Gastrocnemius medialis (tissue), 4 donors: Measurements from ENCODE around the gene TMEM26. TPM values are rescaled to one million over a fixed set of nuclear protein-coding genes. Genes with fewer than 3 reads are reported as not detected.

ENCODE experiments used
- ATAC-seq, 2 donors: fragments of 150-250 bp; one replicate each; pipeline ENCODE4 v1.9.1; 2016
- DNase-seq, 2 donors: peaks; one replicate each; pipeline ENCODE4 v3.0.0-alpha.2; 2019
- H3K27ac ChIP-seq, 4 donors: fragments of 200-600 bp; sonication (generic); 1 replicate in 1 of 4; 2 replicates in 3 of 4; pipeline ENCODE4 v1.5.1; 2016 to 2018; ENCODE audit warnings: mild to moderate bottlenecking in 2 of 4, moderate library complexity in 1 of 4
- H3K27me3 ChIP-seq, 3 donors: fragments of 200-600 bp; sonication (generic) in 2 of 3; 1 replicate in 1 of 3; 2 replicates in 2 of 3; pipeline versions ENCODE4 v1.5.1 to v1.6.0; 2016 to 2019; ENCODE audit warnings: mild to moderate bottlenecking in 1 of 3, moderate library complexity in 1 of 3
- H3K36me3 ChIP-seq, 2 donors: fragments of 200-600 bp; sonication (generic) in 1 of 2; one replicate each; pipeline ENCODE4 v1.5.1; 2017 to 2018
- H3K4me1 ChIP-seq, 2 donors: fragments of 200-600 bp; sonication (generic) in 1 of 2; one replicate each; pipeline ENCODE4 v1.5.1; 2016 to 2017; ENCODE audit warnings: mild to moderate bottlenecking in 2 of 2
- H3K4me3 ChIP-seq, 4 donors: fragments of 200-600 bp; sonication (generic) in 3 of 4; 1 replicate in 1 of 4; 2 replicates in 3 of 4; pipeline ENCODE4 v1.5.1; 2016 to 2019; ENCODE audit warnings: mild to moderate bottlenecking in 2 of 4
- H3K9me3 ChIP-seq, 3 donors: fragments of 200-600 bp; sonication (generic) in 2 of 3; 1 replicate in 1 of 3; 2 replicates in 2 of 3; pipeline ENCODE4 v1.5.1; 2016 to 2019
- POLR2A ChIP-seq, 2 donors: fragments of 450-650 bp; IDR thresholded peaks; one replicate each; pipeline ENCODE4 v1.6.1; 2017; ENCODE audit warnings: antibody characterized with exemption in 2 of 2, mild to moderate bottlenecking in 2 of 2, moderate library complexity in 2 of 2
- in situ Hi-C, 4 donors: fragments of 200-750 bp; cut with MboI; loops; one replicate each; pipeline versions ENCODE4 v1.15.0 to v1.8.0; 2017; ENCODE audit warnings: low sequenced_read_pairs in 4 of 4
- intact Hi-C: fragments of 100-400 bp; cut with DNase I; formaldehyde crosslinking; loops from one replicate; pipeline ENCODE4 v1.15.1; 2023; ENCODE audit warnings: low total_unique reads
- total RNA-seq, 4 donors: library from RNA; depleted of rRNA; stranded (reverse); fragments of >200 nt; gene quantifications; one replicate each; pipeline versions ENCODE4 v1.1.0 to v1.2.3, GENCODE V29; 2016
- TF ChIP-seq, protein P1 (sequence below), 5 experiments: fragments of 450-650 bp in 3 of 5; fragments of 200-600 bp in 2 of 5; sonication (generic) in 2 of 5; IDR thresholded peaks in 4 of 5; conservative IDR thresholded peaks in 1 of 5; 1 replicate in 4 of 5; 2 replicates in 1 of 5; pipeline ENCODE4 v1.5.1; 2016 to 2019; ENCODE audit warnings: antibody characterized with exemption in 5 of 5, mild to moderate bottlenecking in 3 of 5, moderate library complexity in 3 of 5

TMEM26 gene
- total RNA-seq, 4 donors from 2014 or later, result 0.18 TPM; not detected in 3

DNA sequence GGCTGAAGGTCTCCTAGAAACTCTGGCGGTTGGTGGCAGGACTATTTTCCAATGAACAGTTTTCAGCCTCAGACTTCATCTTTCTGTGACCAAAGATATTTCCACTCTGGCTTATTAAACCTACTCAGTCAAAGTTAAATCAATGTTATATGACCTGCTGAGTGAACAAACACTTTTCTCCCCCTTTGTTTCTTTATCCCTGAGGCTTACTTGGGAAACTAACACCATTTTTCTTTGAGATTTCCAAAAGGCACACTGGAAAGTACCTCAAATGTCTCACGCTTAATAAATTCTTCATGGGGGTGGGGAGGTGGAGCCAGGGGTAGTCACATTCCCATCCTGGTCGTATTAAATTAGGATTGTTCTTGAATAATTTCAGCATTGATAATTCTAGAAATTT, 1.8 kb downstream of the TMEM26 start:
- H3K4me3 ChIP-seq, result no peak overlapping the region
- in situ Hi-C loops, result no loop called here
- ATAC-seq (no peak), DNase-seq (no peak)
- intact Hi-C loops, result no loop called here
- no peak overlapping the region for H3K27ac ChIP-seq
- H3K27me3 ChIP-seq, result peaks cover 2 to 24% (median 19%) of the 10 kb centered on the region in 3 donors
- H3K9me3 ChIP-seq, result no peaks in the 10 kb centered on the region
- H3K36me3 ChIP-seq, result no peaks in the 10 kb centered on the region
- no peak for TF ChIP-seq POLR2A (IDR thresholded peaks at IDR 0.05)
- TF ChIP-seq, protein P1, sequence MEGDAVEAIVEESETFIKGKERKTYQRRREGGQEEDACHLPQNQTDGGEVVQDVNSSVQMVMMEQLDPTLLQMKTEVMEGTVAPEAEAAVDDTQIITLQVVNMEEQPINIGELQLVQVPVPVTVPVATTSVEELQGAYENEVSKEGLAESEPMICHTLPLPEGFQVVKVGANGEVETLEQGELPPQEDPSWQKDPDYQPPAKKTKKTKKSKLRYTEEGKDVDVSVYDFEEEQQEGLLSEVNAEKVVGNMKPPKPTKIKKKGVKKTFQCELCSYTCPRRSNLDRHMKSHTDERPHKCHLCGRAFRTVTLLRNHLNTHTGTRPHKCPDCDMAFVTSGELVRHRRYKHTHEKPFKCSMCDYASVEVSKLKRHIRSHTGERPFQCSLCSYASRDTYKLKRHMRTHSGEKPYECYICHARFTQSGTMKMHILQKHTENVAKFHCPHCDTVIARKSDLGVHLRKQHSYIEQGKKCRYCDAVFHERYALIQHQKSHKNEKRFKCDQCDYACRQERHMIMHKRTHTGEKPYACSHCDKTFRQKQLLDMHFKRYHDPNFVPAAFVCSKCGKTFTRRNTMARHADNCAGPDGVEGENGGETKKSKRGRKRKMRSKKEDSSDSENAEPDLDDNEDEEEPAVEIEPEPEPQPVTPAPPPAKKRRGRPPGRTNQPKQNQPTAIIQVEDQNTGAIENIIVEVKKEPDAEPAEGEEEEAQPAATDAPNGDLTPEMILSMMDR (IDR thresholded peaks at IDR 0.05 in 4 of 5, conservative IDR thresholded peaks at IDR 0.05 in 1 of 5), result no peak
- no peaks in the 10 kb centered on the region for H3K4me1 ChIP-seq

DNA sequence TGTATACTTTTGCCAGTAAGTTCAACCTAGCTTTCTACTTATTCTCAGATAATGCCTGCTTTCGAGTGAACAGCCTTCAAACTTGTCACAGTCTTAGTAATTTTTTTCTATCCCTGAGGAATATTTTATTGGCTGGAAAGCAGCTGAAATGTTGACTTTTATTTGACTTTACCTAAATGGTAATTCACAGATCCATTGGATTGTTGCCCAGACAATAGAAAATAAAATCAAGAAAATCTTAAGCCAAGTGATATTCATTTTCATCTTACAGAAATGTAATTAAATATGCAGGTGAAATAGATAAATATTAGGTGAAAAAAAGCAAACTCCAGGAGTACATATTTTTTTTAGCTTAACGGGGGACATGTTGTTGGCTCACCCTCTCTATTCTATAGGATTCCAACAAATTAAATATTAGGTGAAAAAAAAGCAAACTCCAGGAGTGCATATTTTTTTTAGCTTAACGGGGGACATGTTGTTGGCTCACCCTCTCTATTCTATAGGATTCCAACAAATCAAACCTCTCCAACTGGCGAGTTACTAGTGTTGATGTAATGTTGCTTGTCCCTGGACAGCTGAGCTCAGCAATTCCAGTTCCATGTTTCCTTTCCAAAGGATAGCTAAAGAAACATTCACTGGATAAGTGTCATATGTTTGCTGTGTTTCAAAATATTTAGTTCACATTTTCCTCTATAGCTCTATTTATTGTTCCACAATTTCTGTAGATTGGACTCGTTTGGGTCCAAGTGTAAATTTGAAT, 4.2 kb downstream of the TMEM26 start:
- no peak for TF ChIP-seq POLR2A (IDR thresholded peaks at IDR 0.05)
- TF ChIP-seq, protein P1 (IDR thresholded peaks at IDR 0.05 in 4 of 5, conservative IDR thresholded peaks at IDR 0.05 in 1 of 5), result no peak
- intact Hi-C loops (no loop called here), in situ Hi-C loops (no loop called here)
- DNase-seq, result no peak
- H3K36me3 ChIP-seq, result no peaks in the 10 kb centered on the region
- H3K27ac ChIP-seq, result no peak overlapping the region
- no peaks in the 10 kb centered on the region for H3K9me3 ChIP-seq
- ATAC-seq, result no peak
- peaks cover 2 to 24% (median 19%) of the 10 kb centered on the region in 3 donors for H3K27me3 ChIP-seq
- no peak overlapping the region for H3K4me3 ChIP-seq
- H3K4me1 ChIP-seq, result no peaks in the 10 kb centered on the region

DNA sequence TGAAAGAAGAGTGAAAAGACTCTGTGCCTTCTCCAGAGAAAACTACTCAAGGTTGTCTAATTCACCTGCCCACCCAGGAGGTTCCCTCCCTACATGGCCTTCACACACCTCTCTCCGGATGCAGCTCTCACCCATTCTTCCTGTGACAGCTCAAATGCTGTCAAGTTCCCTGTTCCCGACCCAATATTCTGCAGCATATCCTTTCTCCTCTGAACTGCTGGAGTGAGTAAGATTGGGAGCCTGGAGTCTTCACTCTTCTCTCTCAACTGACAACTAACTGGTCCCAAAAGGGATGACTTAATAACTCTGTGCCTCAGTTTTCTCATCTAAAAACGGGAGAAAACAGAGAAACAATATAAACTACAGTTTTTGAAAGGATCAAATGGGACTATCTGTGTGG, 5.1 kb downstream of the TMEM26 start:
- no peak for ATAC-seq
- intact Hi-C loops (no loop called here), in situ Hi-C loops (no loop called here)

DNA sequence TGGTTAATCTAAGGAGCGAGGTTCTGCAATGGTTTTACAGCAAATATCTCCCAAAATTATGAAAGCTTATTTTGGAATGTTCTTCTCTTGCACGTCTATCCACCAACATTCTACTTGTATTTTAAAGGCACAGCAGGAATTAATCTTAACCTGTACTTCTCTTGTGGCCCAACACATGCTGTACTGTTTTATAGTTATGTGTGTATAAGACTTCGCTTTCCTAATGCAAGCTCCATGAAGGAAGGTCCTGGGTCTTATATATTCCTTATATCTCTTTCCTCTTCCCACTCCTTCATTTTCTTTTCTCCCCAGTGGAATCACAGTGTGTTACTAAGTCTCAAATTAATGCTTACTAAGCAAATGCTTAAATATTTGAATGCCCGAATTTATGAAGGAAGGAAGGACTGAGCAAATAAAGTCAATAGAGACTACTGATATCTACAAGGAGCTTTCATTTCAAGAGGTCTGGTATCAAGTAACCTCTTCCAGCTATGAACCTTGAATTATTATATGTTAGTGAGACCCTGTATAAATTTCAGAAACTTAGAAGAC, 14.0 kb downstream of the TMEM26 start:
- peak overlapping the region in 1 of 4 donors; percentile 38 for H3K27ac ChIP-seq
- in situ Hi-C loops, result no loop called here
- no peaks in the 10 kb centered on the region for H3K9me3 ChIP-seq
- intact Hi-C loops, result no loop called here
- no peaks in the 10 kb centered on the region for H3K36me3 ChIP-seq
- peaks cover 0 to 8% of the 10 kb centered on the region in 2 donors for H3K4me1 ChIP-seq
- no peak for TF ChIP-seq POLR2A (IDR thresholded peaks at IDR 0.05)
- TF ChIP-seq, protein P1 (IDR thresholded peaks at IDR 0.05 in 4 of 5, conservative IDR thresholded peaks at IDR 0.05 in 1 of 5), result no peak
- ATAC-seq, result no peak
- H3K27me3 ChIP-seq, result no peaks in the 10 kb centered on the region
- no peak for DNase-seq
- no peak overlapping the region for H3K4me3 ChIP-seq

More for the DNA sequence above, 5.1 kb downstream of the TMEM26 start:
- H3K4me3 ChIP-seq, result no peak overlapping the region
- no peak for TF ChIP-seq POLR2A (IDR thresholded peaks at IDR 0.05)
- TF ChIP-seq, protein P1 (IDR thresholded peaks at IDR 0.05 in 4 of 5, conservative IDR thresholded peaks at IDR 0.05 in 1 of 5), result no peak
- no peaks in the 10 kb centered on the region for H3K4me1 ChIP-seq
- no peak for DNase-seq
- no peak overlapping the region for H3K27ac ChIP-seq
- H3K27me3 ChIP-seq, result peaks cover under 1 to 19% (median 17%) of the 10 kb centered on the region in 3 donors
- no peaks in the 10 kb centered on the region for H3K9me3 ChIP-seq
- H3K36me3 ChIP-seq, result no peaks in the 10 kb centered on the region
